Endothelial cell of umbilical vein (primary cell): Measurements from ENCODE around the gene ZNRF3. TPM values are rescaled to one million over a fixed set of nuclear protein-coding genes. Genes with fewer than 3 reads are reported as not detected.

Source experiments
- BruUV-seq: library from RNA; stranded (reverse); fragments of 400-500 nt; replicated peaks from 2 replicates; lab custom pipeline; 2021; lab: Mats Ljungman, UMichigan
- CTCF ChIA-PET: fragments of 300-600, 350-600 bp; sonication (Branson Sonifier 250); formaldehyde crosslinking; loops from one replicate; lab custom pipeline; 2021; ENCODE audit warnings: antibody characterized with exemption, inconsistent platforms; lab: Charles Lee
- POLR2A ChIA-PET: fragments of 300-600, 350-600 bp; sonication (Branson Sonifier 250); formaldehyde crosslinking; loops from one replicate; lab custom pipeline; 2021; ENCODE audit warnings: antibody characterized with exemption, inconsistent platforms; lab: Charles Lee
- DNase-seq: peaks from one replicate; pipeline ENCODE4 v3.0.0-alpha.2; 2011; ENCODE audit warnings: low read depth, low spot score
- FAIRE-seq: peaks from 2 replicates; lab custom pipeline; 2011; peaks lifted over from hg19 to GRCh38; lab: Jason Lieb, UNC
- H2AFZ ChIP-seq: 2 replicates; pipeline ENCODE4 v1.6.0; 2012; ENCODE audit warnings: low read depth, low read length, control low read depth, inconsistent platforms
- H3K27ac ChIP-seq: 2 replicates; pipeline ENCODE4 v1.5.1; 2011; ENCODE audit warnings: low read depth, mild to moderate bottlenecking, control low read depth, low read length, moderate library complexity; ENCODE audit not compliant: insufficient read depth
- H3K27me3 ChIP-seq, 2 experiments: 2 replicates each; pipeline versions ENCODE4 v1.6.0 to v1.6.1; 2011; ENCODE audit warnings: low read length in 2 of 2, mixed read lengths in 1 of 2; ENCODE audit not compliant: control insufficient read depth in 2 of 2, insufficient read depth in 2 of 2
- H3K36me3 ChIP-seq, 2 experiments: 2 replicates in 1 of 2; 3 replicates in 1 of 2; pipeline ENCODE4 v1.5.1; 2011; ENCODE audit warnings: low read length in 2 of 2, mild to moderate bottlenecking in 1 of 2, moderate library complexity in 1 of 2; ENCODE audit not compliant: control insufficient read depth in 2 of 2, insufficient read depth in 2 of 2; ENCODE audit errors: extremely low read depth in 1 of 2
- H3K4me1 ChIP-seq: 3 replicates; pipeline ENCODE4 v1.5.1; 2011; ENCODE audit warnings: mild to moderate bottlenecking, low read length; ENCODE audit not compliant: control insufficient read depth, insufficient read depth; ENCODE audit errors: extremely low read depth
- H3K4me2 ChIP-seq: 2 replicates; pipeline ENCODE4 v1.6.1; 2011; ENCODE audit warnings: low read length, control low read depth, mixed read lengths; ENCODE audit not compliant: insufficient read depth
- H3K4me3 ChIP-seq, 3 experiments: fragments of 200-600 bp in 1 of 3; sonication (generic), shearing (Covaris generic) in 1 of 3; replicated peaks in 1 of 3; 2 replicates each; pipeline ENCODE4 v1.5.1; 2011 to 2016; ENCODE audit warnings: control low read depth in 3 of 3, low read length in 3 of 3, mild to moderate bottlenecking in 2 of 3, inconsistent platforms in 1 of 3, low read depth in 1 of 3, moderate library complexity in 1 of 3; ENCODE audit not compliant: insufficient read depth in 1 of 3
- H3K79me2 ChIP-seq: 2 replicates; pipeline ENCODE4 v1.6.0; 2012; ENCODE audit warnings: low read length, inconsistent platforms; ENCODE audit not compliant: control insufficient read depth, insufficient read depth
- H3K9ac ChIP-seq: replicated peaks from 2 replicates; pipeline ENCODE3; 2011; ENCODE audit warnings: low read length, control low read depth; ENCODE audit not compliant: insufficient read depth; ENCODE audit errors: extremely low read depth
- H3K9me1 ChIP-seq: replicated peaks from 3 replicates; pipeline ENCODE4 v1.6.0; 2011; ENCODE audit warnings: mild to moderate bottlenecking, low read length; ENCODE audit not compliant: control insufficient read depth, insufficient read depth; ENCODE audit errors: extremely low read depth
- H3K9me3 ChIP-seq: replicated peaks from 2 replicates; pipeline ENCODE4 v1.5.1; 2012; ENCODE audit warnings: low read length, inconsistent platforms; ENCODE audit not compliant: control insufficient read depth, insufficient read depth
- H4K20me1 ChIP-seq: replicated peaks from 2 replicates; pipeline ENCODE3; 2011; ENCODE audit warnings: mild to moderate bottlenecking, low read length; ENCODE audit not compliant: control insufficient read depth, insufficient read depth; ENCODE audit errors: extremely low read depth
- EZH2 ChIP-seq: IDR thresholded peaks from 2 replicates; pipeline ENCODE4 v1.6.1; 2012; ENCODE audit warnings: borderline replicate concordance, low read depth, mild to moderate bottlenecking, moderate library complexity, low read length, inconsistent platforms; ENCODE audit not compliant: severe bottlenecking
- FOS ChIP-seq: IDR thresholded peaks from 2 replicates; pipeline ENCODE4 v1.6.1; 2011; ENCODE audit warnings: mild to moderate bottlenecking, low read length, moderate library complexity, borderline replicate concordance; ENCODE audit not compliant: insufficient read depth
- GATA2 ChIP-seq: IDR thresholded peaks from 2 replicates; pipeline ENCODE4 v1.7.0; 2011; ENCODE audit warnings: low read depth, mild to moderate bottlenecking, moderate library complexity, mixed read lengths, low read length; ENCODE audit not compliant: insufficient read length, insufficient read depth
- JUN ChIP-seq: IDR thresholded peaks from 2 replicates; pipeline ENCODE4 v1.6.1; 2011; ENCODE audit warnings: borderline replicate concordance, low read depth; ENCODE audit not compliant: insufficient read length, insufficient read depth
- MYC ChIP-seq: IDR thresholded peaks from one replicate; pipeline ENCODE4 v1.6.1; 2011; ENCODE audit warnings: mild to moderate bottlenecking, low read depth, low read length
- POLR2A ChIP-seq: IDR thresholded peaks from 2 replicates; pipeline ENCODE4 v1.6.1; 2012; ENCODE audit warnings: low read depth, mild to moderate bottlenecking, control low read depth, low read length
- POLR2AphosphoS5 ChIP-seq: IDR thresholded peaks from 2 replicates; pipeline ENCODE4 v1.6.1; 2012; ENCODE audit warnings: low read depth, mild to moderate bottlenecking, control low read depth, low read length, moderate library complexity; ENCODE audit not compliant: insufficient read depth
- dilution Hi-C: fragments of 300-500 bp; cut with MboI; formaldehyde crosslinking; loops from one replicate; pipeline ENCODE4 v1.15.0; 2019; ENCODE audit warnings: low sequenced_read_pairs; ENCODE audit not compliant: extremely low pct_ligation_motif_present
- intact Hi-C: fragments of 100-400 bp; cut with micrococcal nuclease; formaldehyde crosslinking; loops from one replicate; pipeline ENCODE4 v1.10.0; 2022
- polyA plus RNA-seq, 4 experiments: library from polyadenylated mRNA; depleted of rRNA in 3 of 4; stranded (reverse) in 3 of 4; unstranded in 1 of 4; fragments of >200 nt; gene quantifications; 2 replicates each; pipeline versions ENCODE4 v1.2.1 to v1.2.3, GENCODE V29; 2011 to 2012; ENCODE audit warnings: missing spikeins in 1 of 4
- total RNA-seq: library from RNA; stranded (reverse); gene quantifications from 2 replicates; pipeline ENCODE4 v1.2.3, GENCODE V29; 2021
- TF ChIP-seq, protein P1 (sequence below), 2 donors: IDR thresholded peaks; 1 replicate in 1 of 2; 2 replicates in 1 of 2; pipeline ENCODE4 v1.5.1; 2011; ENCODE audit warnings: low read length in 2 of 2, mild to moderate bottlenecking in 2 of 2, moderate library complexity in 2 of 2, control low read depth in 1 of 2, inconsistent platforms in 1 of 2, low read depth in 1 of 2; ENCODE audit not compliant: insufficient read depth in 1 of 2; ENCODE audit errors: extremely low read depth in 1 of 2
- TF ChIP-seq, protein P2 (sequence below): IDR thresholded peaks from 2 replicates; pipeline ENCODE4 v1.6.1; 2011; ENCODE audit not compliant: insufficient read depth, insufficient read length

ZNRF3 gene
- total and polyA plus RNA-seq, 2 donors (not counting 3 experiments of a cell fraction or from before 2014, with no cell fraction given): 2.7 to 5.2 TPM

DNA sequence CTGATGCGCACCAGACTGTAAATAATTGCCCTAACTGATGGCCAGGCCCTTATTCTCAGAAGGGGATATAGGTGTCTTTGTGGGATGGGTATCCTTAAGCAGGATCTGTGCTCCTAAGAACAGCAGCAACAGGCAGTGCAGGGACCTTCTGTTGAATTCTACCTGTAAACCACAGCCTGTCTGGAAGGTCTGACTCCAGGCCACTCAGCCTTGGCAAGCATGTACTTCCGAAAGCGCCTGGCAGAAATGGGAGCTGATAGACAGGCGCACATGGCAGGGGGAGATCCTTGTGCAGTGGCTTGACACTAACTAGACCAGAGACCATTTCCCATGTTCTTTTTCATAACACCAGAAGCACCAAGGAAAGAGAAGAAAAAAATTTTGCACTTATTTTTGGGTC, 119.2 kb downstream of the ZNRF3 start:
- no peak overlapping the region for H3K4me3 ChIP-seq
- DNase-seq: no peak
- no peak overlapping the region for H3K27ac ChIP-seq
- H3K36me3 ChIP-seq: no peaks in the 10 kb centered on the region
- no peak overlapping the region for H3K9ac ChIP-seq
- H3K27me3 ChIP-seq: no peaks in the 10 kb centered on the region
- FAIRE-seq: no peak
- ChIA-PET POLR2A (no interaction called here), CTCF (no interaction called here)
- no peaks in the 10 kb centered on the region for H3K9me1 ChIP-seq
- intact Hi-C loops (no loop called here), dilution Hi-C loops (loop anchor here (25.0 kb wide), 1 partner anchor 90 kb away; no protein-coding TSS in a partner anchor)
- H4K20me1 ChIP-seq: no peaks in the 10 kb centered on the region
- no peak overlapping the region for H3K4me2 ChIP-seq
- BruUV-seq: no TSS peak
- H2AFZ ChIP-seq: no peak overlapping the region
- H3K79me2 ChIP-seq: no peaks in the 10 kb centered on the region
- H3K4me1 ChIP-seq: no peaks in the 10 kb centered on the region
- no peaks in the 10 kb centered on the region for H3K9me3 ChIP-seq
- TF ChIP-seq POLR2A (no peak), MYC (no peak)
- TF ChIP-seq, protein P1, sequence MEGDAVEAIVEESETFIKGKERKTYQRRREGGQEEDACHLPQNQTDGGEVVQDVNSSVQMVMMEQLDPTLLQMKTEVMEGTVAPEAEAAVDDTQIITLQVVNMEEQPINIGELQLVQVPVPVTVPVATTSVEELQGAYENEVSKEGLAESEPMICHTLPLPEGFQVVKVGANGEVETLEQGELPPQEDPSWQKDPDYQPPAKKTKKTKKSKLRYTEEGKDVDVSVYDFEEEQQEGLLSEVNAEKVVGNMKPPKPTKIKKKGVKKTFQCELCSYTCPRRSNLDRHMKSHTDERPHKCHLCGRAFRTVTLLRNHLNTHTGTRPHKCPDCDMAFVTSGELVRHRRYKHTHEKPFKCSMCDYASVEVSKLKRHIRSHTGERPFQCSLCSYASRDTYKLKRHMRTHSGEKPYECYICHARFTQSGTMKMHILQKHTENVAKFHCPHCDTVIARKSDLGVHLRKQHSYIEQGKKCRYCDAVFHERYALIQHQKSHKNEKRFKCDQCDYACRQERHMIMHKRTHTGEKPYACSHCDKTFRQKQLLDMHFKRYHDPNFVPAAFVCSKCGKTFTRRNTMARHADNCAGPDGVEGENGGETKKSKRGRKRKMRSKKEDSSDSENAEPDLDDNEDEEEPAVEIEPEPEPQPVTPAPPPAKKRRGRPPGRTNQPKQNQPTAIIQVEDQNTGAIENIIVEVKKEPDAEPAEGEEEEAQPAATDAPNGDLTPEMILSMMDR (IDR thresholded peaks at IDR 0.05; ENCODE audit: extremely low read depth in 1 of 2, insufficient read depth in 1 of 2, low read depth in 1 of 2, low read length in 2 of 2): no peak

DNA sequence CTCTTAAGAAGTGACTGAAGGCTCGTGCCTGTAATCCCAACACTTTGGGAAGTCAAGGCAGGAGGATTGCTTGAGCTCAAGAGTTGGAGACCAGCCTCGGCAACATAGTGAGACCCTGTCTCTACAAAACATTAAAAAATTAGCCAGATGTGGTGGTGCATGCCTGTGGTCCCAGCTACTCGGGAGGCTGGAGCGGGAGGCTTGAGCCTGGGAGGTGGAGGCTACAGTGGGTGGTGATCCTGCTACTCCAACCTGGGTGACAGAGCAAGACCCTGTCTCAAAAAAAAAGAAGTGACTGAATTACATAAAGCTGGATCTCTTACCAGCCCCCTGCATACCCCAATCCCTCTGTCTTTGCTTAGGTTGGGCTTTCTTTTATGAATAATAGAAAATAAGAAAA, 120.2 kb downstream of the ZNRF3 start:
- dilution Hi-C loops (loop anchor here (25.0 kb wide), 1 partner anchor 91 kb away; no protein-coding TSS in a partner anchor), intact Hi-C loops (no loop called here)
- ChIA-PET CTCF (no interaction called here), POLR2A (no interaction called here)
- no peak for FAIRE-seq
- Histone ChIP-seq H3K9me3 (no peaks in the 10 kb centered on the region), H3K9ac (no peak overlapping the region), H2AFZ (no peak overlapping the region), H3K9me1 (no peaks in the 10 kb centered on the region), H3K79me2 (no peaks in the 10 kb centered on the region), H3K27ac (no peak overlapping the region), H3K4me3 (no peak overlapping the region), H3K4me1 (no peaks in the 10 kb centered on the region), H4K20me1 (no peaks in the 10 kb centered on the region), H3K36me3 (no peaks in the 10 kb centered on the region), H3K27me3 (no peaks in the 10 kb centered on the region), H3K4me2 (no peak overlapping the region)
- TF ChIP-seq POLR2A (no peak), JUN (no peak), EZH2 (no peak), GATA2 (no peak), POLR2AphosphoS5 (no peak), FOS (no peak), MYC (no peak)
- TF ChIP-seq, protein P1 (IDR thresholded peaks at IDR 0.05; ENCODE audit: extremely low read depth in 1 of 2, insufficient read depth in 1 of 2, low read depth in 1 of 2, low read length in 2 of 2): no peak
- TF ChIP-seq, protein P2, sequence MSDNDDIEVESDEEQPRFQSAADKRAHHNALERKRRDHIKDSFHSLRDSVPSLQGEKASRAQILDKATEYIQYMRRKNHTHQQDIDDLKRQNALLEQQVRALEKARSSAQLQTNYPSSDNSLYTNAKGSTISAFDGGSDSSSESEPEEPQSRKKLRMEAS: no peak
- BruUV-seq: no TSS peak
- no peak for DNase-seq
